B cell (primary cell): ENCODE measurements around the gene FBN2. TPM values are rescaled to one million over a fixed set of nuclear protein-coding genes. Genes with fewer than 3 reads are reported as not detected.

ENCODE experiments used
- ATAC-seq: fragments of 200-7000 bp; cut with Tn5 transposase; one replicate; pipeline ENCODE4 v1.10.0; 2021; ENCODE audit warnings: low read depth, mild to moderate bottlenecking, moderate number of reproducible peaks, moderate library complexity
- CTCF ChIA-PET: fragments of 350-600 bp; sonication (Branson Sonifier 250); formaldehyde crosslinking; loops from one replicate; lab custom pipeline; 2021; ENCODE audit warnings: antibody characterized with exemption, inconsistent platforms; lab: Charles Lee
- POLR2A ChIA-PET: fragments of 350-600 bp; sonication (Branson Sonifier 250); formaldehyde crosslinking; loops from one replicate; lab custom pipeline; 2021; ENCODE audit warnings: antibody characterized with exemption; lab: Charles Lee
- DNase-seq: peaks from one replicate; pipeline ENCODE4 v3.0.0; 2013
- H2AFZ ChIP-seq: 2 replicates; pipeline ENCODE4 v1.6.1; 2012; ENCODE audit warnings: mild to moderate bottlenecking, low read depth, low read length; ENCODE audit not compliant: insufficient read depth, poor library complexity, severe bottlenecking
- H3K27ac ChIP-seq, 2 donors: 1 replicate in 1 of 2; 2 replicates in 1 of 2; pipeline ENCODE4 v1.5.1; 2012 to 2013; ENCODE audit warnings: low read length in 2 of 2, mild to moderate bottlenecking in 2 of 2, moderate library complexity in 1 of 2
- H3K27me3 ChIP-seq, 4 experiments: fragments of 200-600 bp in 1 of 4; sonication (generic) in 1 of 4; replicated peaks in 1 of 4; 1 replicate in 2 of 4; 2 replicates in 2 of 4; pipeline versions ENCODE4 v1.6.1 to v1.7.0; 2013 to 2016; ENCODE audit warnings: low read length in 3 of 4, mild to moderate bottlenecking in 2 of 4, mixed read lengths in 1 of 4, moderate library complexity in 1 of 4; ENCODE audit not compliant: insufficient read depth in 4 of 4, control insufficient read depth in 3 of 4; ENCODE audit errors: control extremely low read depth in 1 of 4
- H3K36me3 ChIP-seq, 2 experiments: replicated peaks in 1 of 2; 1 replicate in 1 of 2; 2 replicates in 1 of 2; pipeline versions ENCODE4 v1.6.1 to v1.7.1; 2013; ENCODE audit warnings: low read length in 1 of 2; ENCODE audit not compliant: insufficient read depth in 2 of 2, control insufficient read depth in 1 of 2; ENCODE audit errors: control extremely low read depth in 1 of 2, extremely low read depth in 1 of 2
- H3K4me1 ChIP-seq, 2 donors: fragments of 200-600 bp in 1 of 2; sonication (generic) in 1 of 2; 1 replicate in 1 of 2; 2 replicates in 1 of 2; pipeline versions ENCODE4 v1.5.1 to v1.6.1; 2013 to 2017; ENCODE audit warnings: low read length in 2 of 2; ENCODE audit not compliant: control insufficient read depth in 2 of 2, insufficient read depth in 2 of 2
- H3K4me2 ChIP-seq: replicated peaks from 2 replicates; pipeline ENCODE3; 2012; ENCODE audit warnings: mild to moderate bottlenecking, low read depth, low read length; ENCODE audit not compliant: poor library complexity, severe bottlenecking
- H3K4me3 ChIP-seq, 5 experiments: fragments of 200-600 bp in 1 of 5; sonication (generic) in 1 of 5; 1 replicate in 3 of 5; 2 replicates in 2 of 5; pipeline versions ENCODE4 v1.5.1 to v1.7.0; 2011 to 2016; ENCODE audit warnings: low read length in 4 of 5, mild to moderate bottlenecking in 4 of 5, low read depth in 2 of 5, control low read depth in 1 of 5, moderate library complexity in 1 of 5; ENCODE audit not compliant: insufficient read depth in 1 of 5; ENCODE audit errors: control extremely low read depth in 1 of 5, extremely low read depth in 1 of 5
- H3K79me2 ChIP-seq: fragments of 200-600 bp; sonication (generic); one replicate; pipeline ENCODE4 v1.6.0; 2016; ENCODE audit warnings: low read length; ENCODE audit not compliant: control insufficient read depth, insufficient read depth
- H3K9ac ChIP-seq: fragments of 200-600 bp; sonication (generic); 2 replicates; pipeline ENCODE4 v1.6.1; 2017; ENCODE audit warnings: mild to moderate bottlenecking, low read length, moderate library complexity
- H3K9me3 ChIP-seq, 3 donors: one replicate each; pipeline versions ENCODE4 v1.6.1 to v1.7.1; 2013; ENCODE audit warnings: low read length in 2 of 3; ENCODE audit not compliant: control insufficient read depth in 2 of 3, insufficient read depth in 1 of 3; ENCODE audit errors: control extremely low read depth in 1 of 3
- H4K20me1 ChIP-seq: 2 replicates; pipeline ENCODE4 v1.6.0; 2012; ENCODE audit warnings: mild to moderate bottlenecking, low read length; ENCODE audit not compliant: insufficient read depth, control insufficient read depth, poor library complexity, severe bottlenecking
- H3K27ac Mint-ChIP-seq: one replicate; pipeline ENCODE4 v1.8.0; 2021; ENCODE audit warnings: mixed read lengths
- H3K27me3 Mint-ChIP-seq: one replicate; pipeline ENCODE4 v1.8.0; 2021; ENCODE audit warnings: mixed read lengths
- H3K4me1 Mint-ChIP-seq: one replicate; pipeline ENCODE4 v1.8.0; 2021; ENCODE audit warnings: mixed read lengths
- H3K4me3 Mint-ChIP-seq: one replicate; pipeline ENCODE4 v1.8.0; 2021; ENCODE audit warnings: mixed read lengths
- H3K9me3 Mint-ChIP-seq: one replicate; pipeline ENCODE4 v1.8.0; 2022; ENCODE audit warnings: mixed read lengths; ENCODE audit not compliant: insufficient read depth
- EZH2 ChIP-seq: IDR thresholded peaks from 2 replicates; pipeline ENCODE4 v1.6.1; 2012; ENCODE audit warnings: borderline replicate concordance, low read depth, mild to moderate bottlenecking, moderate library complexity, low read length; ENCODE audit not compliant: insufficient read depth, poor library complexity, severe bottlenecking
- WGBS: methylation state at CpG from one replicate; pipeline ENCODE4 v1.1.5; 2013; ENCODE audit warnings: missing lambda C conversion rate; ENCODE audit not compliant: insufficient coverage; 5-methylcytosine and 5-hydroxymethylcytosine counted together
- intact Hi-C: fragments of 100-400 bp; cut with micrococcal nuclease; formaldehyde crosslinking; loops from one replicate; pipeline ENCODE4 v1.10.0; 2022
- polyA plus RNA-seq: library from polyadenylated mRNA; depleted of rRNA; stranded (reverse); fragments of >200 nt; gene quantifications from 2 replicates; pipeline ENCODE4 v1.2.3, GENCODE V29; 2012
- total RNA-seq, 2 donors: library from RNA; stranded (reverse); fragments of 120-200 nt in 1 of 2; gene quantifications; 1 replicate in 1 of 2; 2 replicates in 1 of 2; pipeline versions ENCODE4 v1.2.3 to v1.2.4, GENCODE V29; 2013 to 2022
- TF ChIP-seq, protein P1 (sequence below): fragments of 200-600 bp; IDR thresholded peaks from one replicate; pipeline ENCODE4 v1.8.0; 2022; ENCODE audit warnings: antibody characterized with exemption, mild to moderate bottlenecking

FBN2 gene
- total and polyA plus RNA-seq, 2 donors (not counting 1 experiment from before 2014, with no cell fraction given), result 0.03 TPM; not detected in 1

DNA sequence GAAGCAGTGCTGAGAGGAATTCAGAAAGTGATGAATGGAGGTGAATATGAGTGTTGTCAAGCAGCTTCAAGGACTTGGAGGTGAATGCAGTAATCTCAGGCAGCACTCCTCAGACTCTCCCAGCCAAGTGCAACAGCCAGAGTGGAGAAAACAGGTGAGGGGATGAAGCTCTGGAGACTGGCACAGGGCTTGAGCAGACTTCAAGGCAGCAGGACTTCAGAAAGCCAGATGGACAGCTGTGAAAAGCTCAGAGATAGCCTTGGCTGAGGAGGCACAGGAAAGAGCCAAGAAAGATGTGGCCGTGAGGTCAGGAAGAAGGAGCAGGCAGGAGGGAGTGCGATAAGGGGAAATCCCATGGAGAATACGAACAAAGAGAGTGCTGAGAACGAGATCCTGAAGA lies 194.9 kb downstream of the FBN2 start:
- ATAC-seq (no peak), DNase-seq (no peak)
- Histone ChIP-seq H3K4me3 (no peak overlapping the region), H3K4me2 (no peak overlapping the region), H4K20me1 (no peaks in the 10 kb centered on the region), H3K9ac (no peak overlapping the region), H3K9me3 (peaks cover 0 to 6% (median 0%) of the 10 kb centered on the region in 3 donors), H3K79me2 (no peaks in the 10 kb centered on the region), H3K36me3 (no peaks in the 10 kb centered on the region), H2AFZ (no peak overlapping the region), H3K4me1 (no peaks in the 10 kb centered on the region), H3K27me3 (no peaks in the 10 kb centered on the region), H3K27ac (no peak overlapping the region)
- H3K4me3 Mint-ChIP-seq, result no peak overlapping the region
- no peaks in the 10 kb centered on the region for H3K4me1 Mint-ChIP-seq
- WGBS, result 94% methylated on average over 4 of the region's 4 CpGs
- H3K27me3 Mint-ChIP-seq, result no peaks in the 10 kb centered on the region
- no peak for TF ChIP-seq EZH2
- TF ChIP-seq, protein P1, sequence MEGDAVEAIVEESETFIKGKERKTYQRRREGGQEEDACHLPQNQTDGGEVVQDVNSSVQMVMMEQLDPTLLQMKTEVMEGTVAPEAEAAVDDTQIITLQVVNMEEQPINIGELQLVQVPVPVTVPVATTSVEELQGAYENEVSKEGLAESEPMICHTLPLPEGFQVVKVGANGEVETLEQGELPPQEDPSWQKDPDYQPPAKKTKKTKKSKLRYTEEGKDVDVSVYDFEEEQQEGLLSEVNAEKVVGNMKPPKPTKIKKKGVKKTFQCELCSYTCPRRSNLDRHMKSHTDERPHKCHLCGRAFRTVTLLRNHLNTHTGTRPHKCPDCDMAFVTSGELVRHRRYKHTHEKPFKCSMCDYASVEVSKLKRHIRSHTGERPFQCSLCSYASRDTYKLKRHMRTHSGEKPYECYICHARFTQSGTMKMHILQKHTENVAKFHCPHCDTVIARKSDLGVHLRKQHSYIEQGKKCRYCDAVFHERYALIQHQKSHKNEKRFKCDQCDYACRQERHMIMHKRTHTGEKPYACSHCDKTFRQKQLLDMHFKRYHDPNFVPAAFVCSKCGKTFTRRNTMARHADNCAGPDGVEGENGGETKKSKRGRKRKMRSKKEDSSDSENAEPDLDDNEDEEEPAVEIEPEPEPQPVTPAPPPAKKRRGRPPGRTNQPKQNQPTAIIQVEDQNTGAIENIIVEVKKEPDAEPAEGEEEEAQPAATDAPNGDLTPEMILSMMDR, result no peak
- CTCF ChIA-PET, result no interaction called here
- POLR2A ChIA-PET, result no interaction called here
- no peaks in the 10 kb centered on the region for H3K9me3 Mint-ChIP-seq
- no peak overlapping the region for H3K27ac Mint-ChIP-seq
- intact Hi-C loops, result no loop called here

DNA sequence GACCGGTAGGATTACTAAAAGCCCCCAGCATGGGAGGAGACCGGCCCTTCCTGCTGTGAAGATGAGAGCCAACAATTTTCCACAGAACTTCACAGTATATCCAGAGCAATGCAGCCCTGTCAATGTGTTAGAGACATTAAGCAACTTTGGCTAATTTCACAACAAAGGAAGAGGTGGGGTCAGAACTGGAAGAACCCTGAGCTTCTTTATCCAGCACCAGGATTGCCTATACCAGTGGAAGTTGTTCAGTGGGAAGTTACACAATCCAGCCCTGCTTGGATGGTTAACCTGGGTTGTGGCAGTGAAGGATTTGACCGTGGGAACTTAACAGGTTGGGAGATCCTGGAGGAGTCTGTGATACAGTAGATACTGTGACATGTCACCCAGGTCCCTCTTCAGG lies 197.0 kb downstream of the FBN2 start:
- H4K20me1 ChIP-seq, result no peaks in the 10 kb centered on the region

More for the DNA sequence above, 197.0 kb downstream of the FBN2 start:
- Histone ChIP-seq H3K27me3 (no peaks in the 10 kb centered on the region), H3K4me3 (no peak overlapping the region), H3K36me3 (no peaks in the 10 kb centered on the region), H3K4me1 (no peaks in the 10 kb centered on the region), H3K79me2 (no peaks in the 10 kb centered on the region), H3K9me3 (peaks cover 0 to 6% (median 0%) of the 10 kb centered on the region in 3 donors), H3K27ac (no peak overlapping the region), H3K4me2 (no peak overlapping the region), H2AFZ (no peak overlapping the region), H3K9ac (no peak overlapping the region)
- Mint-ChIP-seq H3K9me3 (no peaks in the 10 kb centered on the region), H3K27me3 (no peaks in the 10 kb centered on the region), H3K4me1 (no peaks in the 10 kb centered on the region), H3K27ac (no peak overlapping the region), H3K4me3 (no peak overlapping the region)
- ATAC-seq (no peak), DNase-seq (no peak)
- no peak for TF ChIP-seq EZH2
- TF ChIP-seq, protein P1, result no peak
- ChIA-PET POLR2A (no interaction called here), CTCF (no interaction called here)
- WGBS, result 100% methylated on average over 1 of the region's 3 CpGs
- intact Hi-C loops, result no loop called here
